ENCODE measurements around the gene CEMIP2. TPM values are rescaled to one million over a fixed set of nuclear protein-coding genes. Genes with fewer than 3 reads are reported as not detected.
A peak's percentile ranks its signal among the peaks of the same experiment; 100 is the strongest.

Gene CEMIP2
- total RNA-seq, 1 experiment from 2014 or later = 28.4 TPM

DNA sequence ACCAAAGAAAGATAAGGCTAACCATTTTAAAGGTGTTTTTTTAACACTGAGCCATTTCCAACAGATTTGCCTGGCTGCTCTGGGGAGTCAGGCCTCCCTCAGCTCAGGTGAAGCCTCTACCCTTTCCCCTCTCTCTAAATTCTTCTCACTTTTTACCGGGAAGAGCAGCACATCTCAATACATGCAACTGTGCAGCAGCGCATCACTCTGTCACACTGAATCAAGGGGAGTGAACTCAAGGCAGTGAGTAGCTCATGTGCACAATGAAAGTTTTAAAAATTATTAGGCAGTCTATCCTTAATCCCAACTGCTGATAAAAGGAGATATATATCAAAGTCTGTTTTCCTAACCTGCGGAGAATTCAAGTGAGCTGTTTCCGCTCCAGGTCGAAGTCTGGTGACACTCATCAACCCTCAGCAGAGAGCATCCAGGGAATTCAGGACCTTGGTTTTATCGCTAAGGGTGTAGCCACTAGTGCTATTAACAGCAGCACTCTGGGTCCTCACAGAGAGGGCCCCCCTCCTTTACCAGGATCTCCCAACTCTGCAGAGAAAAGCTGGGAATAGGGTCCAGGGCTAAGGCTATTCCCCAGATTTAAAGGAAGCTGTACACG lies 1.0 kb downstream of the CEMIP2 start:
- peak overlapping the region; percentile 59 for H3K27ac Mint-ChIP-seq (ENCODE audit: unreplicated experiment)
- no peak for DNase-seq
- H3K4me1 ChIP-seq = peaks cover 5% of the 10 kb centered on the region; the same call in 1 of the 2 replicates
- H3K27me3 Mint-ChIP-seq (ENCODE audit: insufficient read depth, unreplicated experiment) = no peaks in the 10 kb centered on the region
- no peaks in the 10 kb centered on the region for H3K9me3 Mint-ChIP-seq (ENCODE audit: unreplicated experiment)
- H3K4me3 ChIP-seq (ENCODE audit: low read depth, low read length) = peak overlapping the region; percentile 54
- no peaks in the 10 kb centered on the region for H3K36me3 ChIP-seq (ENCODE audit: control insufficient read depth, insufficient read depth, low read length)
- BruUV-seq (replicated peaks) = TSS peak; percentile 39
- H3K36me3 Mint-ChIP-seq (ENCODE audit: insufficient read depth, unreplicated experiment) = peaks cover 17% of the 10 kb centered on the region
- H3K27me3 ChIP-seq (replicated peaks; ENCODE audit: control insufficient read depth, insufficient read depth, low read length) = no peaks in the 10 kb centered on the region
- H3K9me3 ChIP-seq = no peaks in the 10 kb centered on the region
- no peak for TF ChIP-seq CTCF (IDR thresholded peaks at IDR 0.05; ENCODE audit: insufficient read depth in 1 of 2, low read depth in 1 of 2, low read length in 1 of 2, severe bottlenecking in 1 of 2, unreplicated experiment in 1 of 2)
- H3K4me3 Mint-ChIP-seq (ENCODE audit: unreplicated experiment) = peak overlapping the region; percentile 89
- H3K4me1 Mint-ChIP-seq (ENCODE audit: low read depth, unreplicated experiment) = no peaks in the 10 kb centered on the region
- CTCF ChIA-PET = no interaction called here
- intact Hi-C loops (cut with micrococcal nuclease; ENCODE audit: unreplicated experiment) = loop anchor here (2.0 to 5.0 kb wide), 2 partner anchors 24 to 40 kb away; no protein-coding TSS in a partner anchor
- POLR2A ChIA-PET = no interaction called here

DNA sequence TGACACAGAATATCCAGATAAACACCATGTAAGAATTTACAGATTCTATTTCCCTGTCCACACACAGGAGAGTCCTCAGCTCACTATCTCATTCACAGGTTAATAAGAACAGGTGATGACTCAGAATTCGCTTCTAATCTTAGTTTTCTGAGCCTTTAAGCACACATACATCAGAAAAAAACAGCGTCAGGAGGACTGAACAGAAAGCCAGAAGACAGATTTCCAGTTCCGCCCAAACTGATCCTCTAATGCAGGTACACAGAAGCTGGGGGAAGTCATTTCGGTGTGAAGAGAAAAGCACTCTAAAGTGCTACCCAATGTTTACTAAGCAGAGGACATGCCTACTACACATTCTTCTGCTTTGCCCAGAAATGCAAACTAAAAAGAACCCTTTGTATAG lies 1.6 kb downstream of the CEMIP2 start:
- Histone ChIP-seq H3K9me3 (no peaks in the 10 kb centered on the region), H3K27me3 (replicated peaks; ENCODE audit: control insufficient read depth, insufficient read depth, low read length) (no peaks in the 10 kb centered on the region), H3K4me3 (ENCODE audit: low read depth, low read length) (peak overlapping the region; percentile 54), H3K36me3 (ENCODE audit: control insufficient read depth, insufficient read depth, low read length) (no peaks in the 10 kb centered on the region), H3K4me1 (peaks cover 5% of the 10 kb centered on the region; the same call in 1 of the 2 replicates)
- H3K27me3 Mint-ChIP-seq (ENCODE audit: insufficient read depth, unreplicated experiment) = no peaks in the 10 kb centered on the region
- peak overlapping the region; percentile 89 for H3K4me3 Mint-ChIP-seq (ENCODE audit: unreplicated experiment)
- intact Hi-C loops (cut with micrococcal nuclease; ENCODE audit: unreplicated experiment) = loop anchor here (2.0 to 5.0 kb wide), 2 partner anchors 24 to 39 kb away; no protein-coding TSS in a partner anchor
- H3K9me3 Mint-ChIP-seq (ENCODE audit: unreplicated experiment) = no peaks in the 10 kb centered on the region
- peaks cover 17% of the 10 kb centered on the region for H3K36me3 Mint-ChIP-seq (ENCODE audit: insufficient read depth, unreplicated experiment)
- no peak for DNase-seq
- TF ChIP-seq CTCF (IDR thresholded peaks at IDR 0.05; ENCODE audit: insufficient read depth in 1 of 2, low read depth in 1 of 2, low read length in 1 of 2, severe bottlenecking in 1 of 2, unreplicated experiment in 1 of 2) = no peak
- POLR2A ChIA-PET = no interaction called here
- H3K4me1 Mint-ChIP-seq (ENCODE audit: low read depth, unreplicated experiment) = no peaks in the 10 kb centered on the region
- CTCF ChIA-PET = no interaction called here
- peak overlapping the region; percentile 59 for H3K27ac Mint-ChIP-seq (ENCODE audit: unreplicated experiment)
- no TSS peak for BruUV-seq (replicated peaks)

DNA sequence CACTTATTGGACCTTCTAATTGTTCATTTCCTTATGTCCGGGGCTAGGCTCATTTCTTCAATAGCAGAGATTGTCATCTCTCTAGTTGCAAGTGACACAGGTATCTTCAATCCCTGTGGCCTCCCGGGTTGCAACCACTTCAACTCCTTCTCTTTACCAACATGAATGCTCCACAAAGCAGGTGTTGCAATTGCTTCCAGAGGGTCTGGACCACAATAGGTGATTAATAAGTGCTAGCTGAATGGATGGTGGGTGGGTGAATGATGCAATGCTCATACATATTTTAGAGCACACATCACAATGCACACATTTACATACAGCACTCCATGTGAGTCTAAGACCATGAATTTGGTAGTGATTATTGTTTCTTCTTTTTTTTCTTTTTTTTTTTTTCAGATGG lies 2.6 kb downstream of the CEMIP2 start:
- H3K4me3 ChIP-seq (ENCODE audit: low read depth, low read length) = no peak overlapping the region
- H3K4me3 Mint-ChIP-seq (ENCODE audit: unreplicated experiment) = peak overlapping the region; percentile 89
- H3K4me1 ChIP-seq = peaks cover 5% of the 10 kb centered on the region; the same call in 1 of the 2 replicates
- H3K27ac Mint-ChIP-seq (ENCODE audit: unreplicated experiment) = no peak overlapping the region
- H3K36me3 Mint-ChIP-seq (ENCODE audit: insufficient read depth, unreplicated experiment) = peaks cover 22% of the 10 kb centered on the region
- no peaks in the 10 kb centered on the region for H3K27me3 Mint-ChIP-seq (ENCODE audit: insufficient read depth, unreplicated experiment)
- H3K4me1 Mint-ChIP-seq (ENCODE audit: low read depth, unreplicated experiment) = peaks cover 4% of the 10 kb centered on the region
- H3K9me3 Mint-ChIP-seq (ENCODE audit: unreplicated experiment) = no peaks in the 10 kb centered on the region
- no peaks in the 10 kb centered on the region for H3K27me3 ChIP-seq (replicated peaks; ENCODE audit: control insufficient read depth, insufficient read depth, low read length)
- intact Hi-C loops (cut with micrococcal nuclease; ENCODE audit: unreplicated experiment) = loop anchor here (2.0 to 5.0 kb wide), 2 partner anchors 23 to 38 kb away; no protein-coding TSS in a partner anchor
- no peak for DNase-seq
- no peak for TF ChIP-seq CTCF (IDR thresholded peaks at IDR 0.05; ENCODE audit: insufficient read depth in 1 of 2, low read depth in 1 of 2, low read length in 1 of 2, severe bottlenecking in 1 of 2, unreplicated experiment in 1 of 2)
- no peaks in the 10 kb centered on the region for H3K36me3 ChIP-seq (ENCODE audit: control insufficient read depth, insufficient read depth, low read length)
- no TSS peak for BruUV-seq (replicated peaks)
- POLR2A ChIA-PET = no interaction called here
- H3K9me3 ChIP-seq = no peaks in the 10 kb centered on the region
- CTCF ChIA-PET = no interaction called here

Data from Caco-2 (cell line).